Right ventricle myocardium superior (tissue), 1 donor: ENCODE data around the gene OPCML. TPM values are rescaled to one million over a fixed set of nuclear protein-coding genes. Genes with fewer than 3 reads are reported as not detected.

Source experiments
- ATAC-seq: fragments of 200-7000 bp; cut with Tn5 transposase; one replicate; pipeline ENCODE4 v1.9.1; 2020; ENCODE audit warnings: mild to moderate bottlenecking; ENCODE audit not compliant: poor library complexity
- DNase-seq: peaks from one replicate; pipeline ENCODE4 v3.0.0-alpha.2; 2020
- intact Hi-C: fragments of 100-400 bp; cut with DNase I; formaldehyde crosslinking; loops from one replicate; pipeline ENCODE4 v1.11.2; 2022
- total RNA-seq: library from RNA; stranded (reverse); fragmentation: NEBNext Ultra II Directional; extraction: Animal tissue kit (Norgen Biotek cat#: 25700); gene quantifications from one replicate; pipeline ENCODE4 v1.2.1, GENCODE V29; 2021
- donor health status: DM: no; HTN: yes; CAD: no; lungs with severe emphysema.

OPCML gene
- total RNA-seq, 1 donor from 2014 or later = 0.59 TPM

DNA sequence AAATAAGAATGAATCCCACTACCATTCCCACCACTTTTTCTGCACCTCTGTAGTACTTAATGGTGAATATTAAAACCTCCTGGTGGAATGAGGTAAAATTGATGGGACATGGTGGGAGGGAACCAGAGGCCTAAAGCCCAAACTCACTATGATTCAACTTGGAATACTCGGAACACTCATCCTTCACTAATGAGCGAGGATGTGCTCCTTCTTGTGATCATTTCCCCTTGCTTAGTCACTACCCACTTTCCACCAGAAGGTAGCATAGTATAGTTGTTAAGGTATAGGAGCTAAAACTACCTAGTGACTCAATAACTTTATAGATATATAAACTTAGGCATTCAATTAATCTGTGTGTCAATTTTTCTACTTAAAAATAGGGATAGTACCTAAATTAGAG lies 728.9 kb downstream of the OPCML start:
- ATAC-seq = no peak
- DNase-seq = no peak
- intact Hi-C loops = no loop called here

DNA sequence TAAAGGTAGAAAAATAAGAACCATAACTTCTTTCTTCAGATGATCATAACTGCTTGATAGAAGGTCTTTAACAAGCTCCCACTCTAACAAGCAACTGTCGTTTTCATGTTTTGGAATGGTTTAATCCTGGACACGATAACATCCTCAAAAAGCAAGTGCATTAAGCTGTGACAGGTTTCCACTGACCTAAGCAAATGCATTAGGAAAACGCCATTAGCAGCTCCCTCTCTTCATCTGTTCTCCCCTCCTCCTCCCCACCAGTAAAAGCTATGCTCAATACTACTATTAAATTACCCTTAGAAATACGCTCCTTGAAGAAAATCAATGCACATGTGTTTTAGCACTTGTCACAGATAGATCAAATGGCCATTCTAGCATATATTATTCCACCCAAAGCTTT lies 729.4 kb downstream of the OPCML start:
- no peak for DNase-seq
- intact Hi-C loops = no loop called here
- no peak for ATAC-seq

DNA sequence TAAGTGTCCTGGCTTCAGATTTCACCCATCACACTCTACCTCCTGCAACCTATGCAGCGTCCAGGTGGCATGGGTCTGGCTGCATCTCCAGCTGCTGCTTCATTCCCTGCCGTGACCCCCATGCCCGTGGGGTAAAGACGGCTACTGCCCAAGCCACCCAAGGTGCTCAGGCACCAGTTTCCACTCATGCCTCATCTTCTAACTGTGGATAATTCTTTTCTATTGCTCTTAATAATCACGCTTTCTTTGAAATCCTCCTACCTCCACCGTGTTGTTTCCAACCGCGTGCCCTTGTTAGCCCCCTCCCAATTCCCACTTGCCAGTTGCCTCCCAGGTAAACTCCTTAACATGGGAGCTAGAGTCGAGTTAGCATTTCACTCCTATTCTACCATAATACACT lies 738.5 kb downstream of the OPCML start:
- intact Hi-C loops = no loop called here
- ATAC-seq (no peak), DNase-seq (no peak)

DNA sequence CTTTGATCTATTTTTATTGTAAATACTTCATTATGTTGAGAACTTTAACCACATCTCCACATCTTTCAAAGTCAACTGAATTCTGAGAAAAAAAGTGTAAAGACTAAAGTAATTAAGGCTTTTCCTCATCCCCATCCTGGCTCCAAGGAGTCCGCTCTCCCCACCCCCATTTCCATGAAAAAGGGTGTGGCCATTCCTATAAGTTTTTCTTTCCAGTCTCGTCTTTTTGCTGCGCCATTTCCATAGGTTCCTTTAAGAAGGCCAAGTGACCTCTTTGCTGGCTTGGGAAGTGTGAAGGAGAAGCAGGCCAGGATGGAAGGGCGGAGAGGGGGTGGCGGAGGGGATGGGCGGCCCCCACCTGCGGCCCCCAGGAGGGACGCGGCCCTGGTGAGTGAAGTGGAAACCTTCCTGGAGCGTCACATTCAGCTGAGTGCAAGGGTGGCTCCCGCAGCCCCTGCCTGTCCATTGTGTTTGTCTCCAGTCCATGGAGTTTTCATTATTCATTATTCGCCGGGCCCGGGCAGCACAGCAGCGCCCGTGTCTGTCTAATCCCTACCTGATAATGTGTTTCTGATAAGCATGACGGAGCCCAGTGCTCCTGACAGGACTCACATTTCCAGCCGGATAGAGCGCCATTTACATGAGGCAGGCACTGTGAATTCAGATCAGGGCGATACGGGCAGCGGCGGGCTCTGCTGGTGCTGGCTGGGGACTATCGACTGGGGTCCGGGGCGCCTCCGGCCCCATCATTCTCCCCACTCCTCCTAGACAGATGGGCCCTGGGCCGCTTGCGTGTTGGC lies 739.8 kb downstream of the OPCML start:
- no peak for DNase-seq
- intact Hi-C loops = no loop called here
- ATAC-seq = no peak

DNA sequence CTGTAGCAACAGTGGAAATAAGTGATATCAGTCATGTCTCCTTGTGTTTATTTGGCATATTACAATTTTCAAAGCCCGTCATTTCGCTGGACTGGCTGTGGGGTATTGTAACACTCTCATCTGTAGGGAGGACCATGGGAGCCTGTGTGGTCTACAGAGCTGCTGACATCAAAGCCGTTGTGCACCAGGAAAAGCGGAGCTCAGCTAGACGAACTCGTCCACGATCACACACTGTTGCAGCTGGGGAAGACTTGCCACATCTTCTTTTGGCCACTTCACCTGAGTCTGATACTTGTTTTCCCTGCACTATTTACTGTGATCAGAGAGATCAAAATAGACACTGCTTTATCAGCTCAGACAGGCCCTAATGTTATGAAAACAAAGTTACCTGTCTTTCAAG lies 741.3 kb downstream of the OPCML start:
- ATAC-seq (no peak), DNase-seq (no peak)
- intact Hi-C loops = no loop called here

DNA sequence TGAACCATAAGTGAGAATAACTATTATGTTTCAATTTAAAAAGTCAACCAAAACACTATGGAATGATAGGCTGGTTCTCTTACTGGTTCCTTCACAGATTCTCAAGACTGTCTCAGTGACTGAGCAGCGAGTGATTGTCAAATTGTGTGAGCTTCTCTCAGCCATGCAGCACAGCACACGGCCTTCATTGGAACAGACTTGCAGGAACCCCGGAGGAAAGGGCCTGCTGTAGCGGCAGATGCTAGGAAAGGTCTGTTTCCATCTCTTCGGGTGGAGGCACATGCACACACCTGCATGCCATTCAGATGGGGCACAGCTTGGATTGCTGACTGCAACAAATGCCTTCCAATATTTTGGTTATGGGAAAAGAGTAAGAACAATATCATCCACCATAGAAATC lies 741.8 kb downstream of the OPCML start:
- no peak for ATAC-seq
- intact Hi-C loops = no loop called here
- no peak for DNase-seq

DNA sequence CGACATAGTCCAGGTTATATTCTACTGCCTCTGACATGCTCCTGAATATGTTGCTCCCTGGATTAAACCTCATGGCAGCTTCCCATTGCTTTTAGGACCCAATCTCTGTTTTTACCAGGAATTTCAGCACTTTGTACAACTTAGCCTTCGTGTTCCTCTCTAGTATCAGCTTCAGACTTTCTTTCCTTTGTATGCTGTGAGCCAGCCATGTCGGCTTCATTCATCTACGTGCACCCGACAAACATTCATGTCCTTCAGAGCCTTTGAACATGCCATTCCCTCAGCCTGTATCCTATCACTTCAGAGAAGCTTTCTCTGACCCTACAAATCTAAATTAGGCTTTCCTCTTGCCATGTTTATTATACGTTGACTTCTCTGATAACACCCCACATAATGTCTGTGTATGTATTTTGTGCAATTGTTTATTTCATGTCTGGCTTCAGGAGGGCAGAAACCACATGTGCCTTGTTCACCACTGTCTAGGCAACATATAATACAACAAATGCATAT lies 743.4 kb downstream of the OPCML start:
- intact Hi-C loops = no loop called here
- ATAC-seq (no peak), DNase-seq (no peak)

DNA sequence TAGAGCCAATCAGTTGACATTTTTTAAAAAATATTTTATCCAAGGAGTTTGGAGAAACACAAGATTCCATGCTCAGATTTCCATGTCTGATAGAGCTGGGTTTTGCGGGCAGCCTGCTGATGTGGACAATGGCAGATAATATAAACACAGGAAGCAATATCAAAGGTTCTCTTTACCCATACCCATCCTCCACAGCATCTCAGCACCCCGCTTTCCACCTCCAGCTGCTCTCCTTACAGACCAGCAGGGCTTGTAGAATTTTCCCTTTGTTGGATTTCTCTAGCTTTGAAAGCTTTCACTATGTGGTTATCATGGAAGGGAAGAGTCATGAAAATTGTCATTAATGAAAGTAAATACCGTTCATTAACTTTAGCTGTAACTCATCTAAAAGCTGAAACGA lies 746.4 kb downstream of the OPCML start:
- intact Hi-C loops = no loop called here
- DNase-seq (no peak), ATAC-seq (no peak)

DNA sequence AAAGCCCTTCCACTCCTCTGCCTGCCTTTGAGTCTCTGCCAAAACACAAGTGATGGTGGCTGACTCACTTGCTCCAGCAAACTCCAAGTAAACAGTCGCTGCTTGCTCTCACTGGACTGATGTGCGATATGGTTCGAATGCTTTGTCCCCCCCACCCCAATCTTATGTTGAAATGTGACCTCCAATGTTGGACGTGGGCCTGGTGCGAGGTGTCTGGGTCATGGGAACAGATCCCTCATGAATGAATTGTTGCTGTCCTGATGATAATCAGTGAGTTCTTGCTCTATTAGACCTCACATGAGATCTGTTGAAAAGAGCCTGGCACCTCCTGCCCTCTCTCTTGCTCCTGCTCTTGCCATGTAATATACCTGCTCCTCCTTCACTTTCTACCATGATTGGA lies 747.9 kb downstream of the OPCML start:
- ATAC-seq = peak; percentile 71
- no peak for DNase-seq
- intact Hi-C loops = no loop called here

DNA sequence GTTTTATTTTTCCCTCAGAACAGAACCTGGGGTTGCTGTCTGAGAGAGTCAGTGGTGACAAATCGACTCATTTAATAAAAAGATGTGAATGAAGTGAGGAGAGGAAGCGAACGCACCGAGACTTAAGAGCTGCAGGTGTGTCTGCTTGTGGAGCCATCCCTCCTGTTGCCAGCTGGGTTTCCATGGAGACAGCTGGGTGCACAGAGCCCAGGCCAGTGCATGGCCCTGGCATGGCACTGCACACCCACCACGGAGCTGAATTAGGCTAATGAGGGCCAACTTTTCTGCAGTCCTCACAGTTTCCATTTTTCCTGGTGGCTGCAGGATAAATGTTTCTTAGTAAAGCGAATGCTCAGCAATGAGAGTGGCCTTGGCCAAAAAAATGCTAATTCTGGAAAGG lies 750.2 kb downstream of the OPCML start:
- DNase-seq (no peak), ATAC-seq (no peak)
- intact Hi-C loops = no loop called here

DNA sequence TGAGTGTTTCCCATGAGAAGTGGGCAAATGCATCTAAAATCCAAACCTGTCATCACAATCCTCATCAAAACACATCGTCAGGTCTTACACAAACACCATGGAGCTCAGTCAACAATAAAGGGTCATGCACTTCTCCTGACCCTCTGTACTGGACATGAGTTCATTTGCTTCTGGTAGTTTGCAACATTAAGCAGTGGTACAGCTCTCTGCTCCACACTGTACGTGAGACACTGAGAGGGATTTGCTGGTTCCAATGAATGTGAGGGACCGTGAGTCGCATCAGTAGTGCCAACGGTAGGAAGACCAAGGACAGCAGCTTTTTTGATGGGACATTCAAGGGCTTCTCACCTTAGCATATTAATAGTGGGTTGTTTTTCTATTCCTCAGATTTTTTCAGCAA lies 752.3 kb downstream of the OPCML start:
- ATAC-seq (no peak), DNase-seq (no peak)
- intact Hi-C loops = no loop called here

DNA sequence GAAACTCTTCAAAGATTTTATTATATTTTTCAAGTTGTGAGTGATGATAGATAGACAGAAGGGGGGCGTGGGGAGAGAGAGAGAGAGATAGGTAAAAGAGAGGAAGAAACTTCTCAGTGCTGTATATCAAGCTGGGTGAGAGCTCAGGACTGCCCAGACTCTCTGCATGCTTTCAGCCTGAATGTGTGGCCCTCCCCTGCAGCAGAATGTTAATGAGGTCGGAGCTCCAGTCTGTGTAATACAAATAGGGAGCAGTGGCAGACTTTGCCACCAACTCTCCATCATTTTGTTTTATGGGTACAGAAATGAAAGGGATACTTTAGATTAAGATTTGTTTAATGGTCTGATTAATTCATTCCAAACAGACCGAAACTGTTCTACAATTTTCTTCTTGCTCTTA lies 752.8 kb downstream of the OPCML start:
- intact Hi-C loops = no loop called here
- ATAC-seq (no peak), DNase-seq (no peak)

DNA sequence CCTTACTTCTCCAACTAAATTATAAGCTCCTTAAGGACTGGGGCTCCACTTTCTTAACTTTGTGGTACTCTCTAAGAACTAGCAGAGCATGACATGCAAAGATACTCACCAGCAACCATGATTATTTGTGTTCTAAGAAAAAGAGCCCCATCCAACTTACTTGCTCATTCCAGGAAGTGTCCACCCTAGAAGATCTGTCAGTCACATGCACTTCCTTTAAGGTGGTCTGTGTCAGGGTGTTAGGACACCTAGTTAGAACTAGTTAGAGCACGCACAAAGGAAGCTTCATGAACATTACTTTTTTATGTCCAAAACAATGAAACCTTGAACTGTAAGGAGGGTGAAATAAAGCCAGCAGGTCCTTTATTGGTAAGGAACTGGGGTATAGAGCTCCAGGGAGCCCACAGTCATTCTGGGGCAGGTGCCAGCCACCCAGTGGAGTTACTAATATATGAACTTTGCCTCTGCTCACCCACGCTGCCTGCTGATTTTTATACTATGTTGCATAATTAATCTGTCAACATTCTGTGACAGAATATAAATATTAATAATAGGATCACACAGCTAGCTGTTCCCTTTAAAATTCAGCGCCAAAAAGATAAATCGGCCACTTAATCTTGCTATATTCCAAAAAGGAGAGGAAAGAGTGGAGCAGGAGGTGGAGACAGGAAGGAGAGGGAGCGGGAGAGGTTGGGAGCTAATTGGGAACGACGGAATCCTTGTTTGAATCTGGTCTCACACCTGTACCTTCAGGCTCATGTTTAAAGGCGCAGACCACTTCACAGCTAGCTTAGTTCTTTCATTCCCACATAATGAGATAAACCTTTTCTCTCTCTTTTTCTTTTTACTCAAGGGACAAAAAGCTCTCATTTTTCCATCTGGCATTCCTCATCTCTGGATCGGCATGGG lies 755.0 kb downstream of the OPCML start:
- ATAC-seq (no peak), DNase-seq (no peak)
- intact Hi-C loops = no loop called here

DNA sequence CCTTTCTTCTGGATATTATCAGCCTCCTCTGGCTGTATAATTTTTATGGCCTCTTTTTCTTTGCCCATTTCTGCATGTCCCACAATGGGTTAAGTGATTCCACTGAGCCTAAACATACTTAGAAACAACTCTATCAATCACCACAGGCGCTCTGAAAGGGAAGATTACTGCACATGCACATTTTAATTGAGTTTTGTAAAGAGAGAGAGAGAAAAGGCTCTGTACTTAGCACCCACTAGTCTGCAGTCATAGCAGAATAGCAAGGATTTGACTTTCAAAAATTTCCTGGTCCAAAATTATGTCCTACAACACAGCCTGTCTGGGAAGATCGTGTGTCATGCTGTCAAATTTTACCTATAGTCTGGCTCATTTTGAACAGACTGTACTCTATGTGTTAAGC lies 758.5 kb downstream of the OPCML start:
- ATAC-seq (no peak), DNase-seq (no peak)
- intact Hi-C loops = no loop called here

DNA sequence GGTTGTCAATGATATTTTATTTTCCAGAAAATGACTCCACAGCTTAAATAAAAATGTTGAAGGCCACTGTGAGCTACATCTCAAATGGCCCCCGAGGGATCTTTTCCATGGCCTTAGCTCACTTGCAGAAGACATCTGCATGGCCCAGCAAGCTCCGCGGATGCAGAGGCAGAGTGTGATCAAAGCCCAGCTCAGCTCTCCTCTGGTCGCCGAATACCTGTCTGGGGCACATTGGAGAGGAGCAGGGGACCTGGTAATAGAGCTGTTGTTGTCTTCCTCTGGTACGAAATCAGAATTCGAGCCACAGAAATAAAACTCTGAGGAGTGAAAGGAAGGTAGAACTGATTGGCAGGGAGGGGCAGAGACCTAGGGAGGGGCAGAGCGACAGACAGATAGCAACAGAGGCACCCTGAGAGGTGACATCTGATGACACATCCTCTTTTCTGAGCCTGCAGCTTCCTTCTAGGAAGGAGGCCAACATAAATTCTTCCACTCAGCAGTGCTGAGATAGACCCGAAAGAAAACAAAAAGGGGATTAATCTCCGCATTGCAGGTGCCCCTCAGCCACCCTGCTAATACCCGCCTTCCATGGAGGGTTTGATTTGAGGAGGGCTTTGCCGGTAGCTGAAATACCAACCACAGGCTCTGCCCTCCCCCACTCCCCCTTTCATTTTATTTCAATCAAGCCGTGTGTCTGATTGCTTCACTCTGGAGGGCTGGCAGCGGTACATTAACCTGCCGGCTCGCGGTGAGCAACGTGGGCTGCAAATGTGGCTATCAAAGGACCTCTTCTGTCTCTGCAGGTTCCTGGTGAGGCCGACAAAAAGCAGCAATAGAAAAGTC lies 759.4 kb downstream of the OPCML start:
- no peak for ATAC-seq
- no peak for DNase-seq
- intact Hi-C loops = no loop called here

DNA sequence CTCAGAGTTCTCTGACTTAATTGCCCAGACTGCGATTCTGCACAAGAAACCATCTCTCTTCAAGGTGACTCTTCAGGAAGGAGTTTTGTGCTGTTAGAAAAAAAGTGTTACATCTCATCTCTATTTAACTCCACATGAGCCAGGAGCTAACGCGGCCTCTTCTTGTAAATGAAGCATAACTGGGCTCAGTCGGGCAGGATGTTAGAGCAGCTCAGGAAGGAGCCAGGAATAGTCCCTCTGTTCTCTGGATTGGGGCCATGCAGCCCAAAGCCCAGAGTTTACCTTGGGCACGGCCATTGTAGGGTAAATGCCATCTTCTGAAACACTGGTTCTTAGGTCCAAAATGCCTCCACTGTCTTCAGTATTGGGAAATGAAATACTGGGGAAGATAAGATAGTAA lies 760.6 kb downstream of the OPCML start:
- DNase-seq (no peak), ATAC-seq (no peak)
- intact Hi-C loops = no loop called here

DNA sequence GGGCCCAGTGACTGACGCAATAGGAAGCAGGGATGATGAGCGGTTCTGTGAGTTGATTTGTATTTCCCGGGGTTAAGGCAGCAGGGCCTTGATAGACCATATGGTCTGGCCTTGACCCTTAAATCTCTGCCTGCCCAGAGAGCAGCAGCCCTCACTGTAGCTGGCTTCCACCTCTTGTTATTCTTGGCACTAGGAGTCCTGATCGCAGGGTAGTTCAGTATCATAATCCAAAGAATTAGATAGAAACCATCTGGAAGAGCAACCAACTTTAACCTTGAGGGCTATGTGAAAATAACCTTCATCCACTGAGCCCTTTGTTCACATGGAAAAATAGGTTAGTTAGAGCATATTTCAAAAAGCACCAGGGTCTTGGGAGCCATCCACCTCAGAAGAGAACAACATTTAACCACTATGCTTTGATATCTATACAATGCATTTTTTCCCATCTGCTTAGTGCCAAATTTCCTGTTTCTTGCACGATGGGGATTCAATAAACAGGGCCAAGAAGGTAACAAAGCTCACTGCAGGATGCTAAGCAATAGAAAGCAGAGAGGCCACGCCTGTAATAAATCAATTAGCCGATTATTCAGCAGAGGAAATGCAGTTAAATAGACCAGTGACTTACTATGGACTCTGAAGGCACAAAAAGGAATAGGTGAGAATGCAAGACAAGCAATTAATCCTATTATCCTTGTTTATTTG lies 761.3 kb downstream of the OPCML start:
- DNase-seq (no peak), ATAC-seq (no peak)
- intact Hi-C loops = no loop called here

DNA sequence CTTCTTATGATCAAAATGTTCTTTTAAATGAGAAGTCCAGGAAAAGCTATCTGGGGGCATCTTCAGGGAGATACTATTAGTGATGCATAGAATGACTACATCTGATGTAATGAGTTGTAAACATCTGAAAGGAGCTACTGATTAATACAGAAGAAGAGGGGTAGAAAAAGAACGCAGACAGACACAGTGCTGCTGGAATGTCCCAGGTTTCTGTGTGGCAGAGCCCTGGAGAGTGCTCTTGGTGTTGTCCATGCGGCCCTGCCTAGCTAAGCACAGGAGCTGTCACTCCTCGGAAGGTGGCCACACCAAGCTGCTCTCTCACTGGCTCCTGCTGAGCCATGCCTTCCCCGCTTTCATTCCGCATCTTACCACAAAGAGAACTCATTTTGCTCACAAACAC lies 768.8 kb downstream of the OPCML start:
- intact Hi-C loops = no loop called here
- ATAC-seq (no peak), DNase-seq (no peak)

DNA sequence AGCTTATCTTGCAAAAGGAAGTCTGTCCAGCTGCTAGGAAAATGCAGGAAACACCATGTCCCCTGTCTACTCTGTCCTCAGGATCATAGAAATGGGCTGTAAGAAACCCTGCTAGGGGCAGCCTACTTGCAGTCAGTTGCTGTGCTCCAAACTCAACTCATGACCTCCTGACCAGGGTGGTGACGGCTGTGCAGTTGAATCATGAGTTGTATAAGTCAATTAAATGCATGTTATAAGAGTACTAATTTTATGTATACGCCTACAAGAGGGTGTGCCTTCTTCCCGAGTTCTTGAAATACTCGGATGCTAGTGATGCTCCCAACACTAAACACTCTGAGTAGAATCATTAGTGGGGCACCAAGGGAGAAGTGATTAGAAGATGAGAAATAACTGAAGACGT lies 776.4 kb downstream of the OPCML start:
- intact Hi-C loops = no loop called here
- ATAC-seq = no peak
- no peak for DNase-seq
